ENCODE measurements around the gene C10orf90. TPM values are rescaled to one million over a fixed set of nuclear protein-coding genes. Genes with fewer than 3 reads are reported as not detected.

The C10orf90 gene
- total and polyA plus RNA-seq, 2 donors (not counting 3 experiments of a cell fraction or from before 2014, with no cell fraction given), result not detected

- no peak overlapping the region for H3K9ac ChIP-seq (replicated peaks; ENCODE audit: extremely low read depth, insufficient read depth, low read length)
- no peaks in the 10 kb centered on the region for H3K79me2 ChIP-seq (ENCODE audit: control insufficient read depth, insufficient read depth, low read length)
- no peak overlapping the region for H3K4me2 ChIP-seq (ENCODE audit: insufficient read depth, low read length)
- no peak overlapping the region for H2AFZ ChIP-seq (ENCODE audit: low read depth, low read length)
- H3K36me3 ChIP-seq (ENCODE audit: control insufficient read depth in 2 of 2, extremely low read depth in 1 of 2, insufficient read depth in 2 of 2, low read length in 2 of 2), result no peaks in the 10 kb centered on the region
- TF ChIP-seq FOS (IDR thresholded peaks at IDR 0.05; ENCODE audit: borderline replicate concordance, insufficient read depth, low read length) (no peak), JUN (IDR thresholded peaks at IDR 0.05; ENCODE audit: borderline replicate concordance, insufficient read depth, insufficient read length, low read depth) (no peak), MYC (IDR thresholded peaks at IDR 0.05; ENCODE audit: low read depth, low read length) (no peak), POLR2AphosphoS5 (IDR thresholded peaks at IDR 0.05; ENCODE audit: insufficient read depth, low read depth, low read length) (no peak), CTCF (IDR thresholded peaks at IDR 0.05; ENCODE audit: extremely low read depth in 1 of 2, insufficient read depth in 1 of 2, low read depth in 1 of 2, low read length in 2 of 2) (no peak), GATA2 (IDR thresholded peaks at IDR 0.05; ENCODE audit: insufficient read depth, insufficient read length, low read depth, low read length) (no peak), EZH2 (IDR thresholded peaks at IDR 0.05; ENCODE audit: borderline replicate concordance, low read depth, low read length, severe bottlenecking) (no peak), POLR2A (IDR thresholded peaks at IDR 0.05; ENCODE audit: low read depth, low read length) (no peak)
- H4K20me1 ChIP-seq (replicated peaks; ENCODE audit: control insufficient read depth, extremely low read depth, insufficient read depth, low read length), result no peaks in the 10 kb centered on the region
- H3K9me3 ChIP-seq (replicated peaks; ENCODE audit: control insufficient read depth, insufficient read depth, low read length), result no peaks in the 10 kb centered on the region
- ChIA-PET POLR2A (no interaction called here), CTCF (no interaction called here)
- no peak overlapping the region for H3K4me3 ChIP-seq (replicated peaks in 1 of 3; ENCODE audit: insufficient read depth in 1 of 3, low read depth in 1 of 3, low read length in 3 of 3)
- no peaks in the 10 kb centered on the region for H3K9me1 ChIP-seq (replicated peaks; ENCODE audit: control insufficient read depth, extremely low read depth, insufficient read depth, low read length)
- H3K27me3 ChIP-seq (ENCODE audit: control insufficient read depth in 2 of 2, insufficient read depth in 2 of 2, low read length in 2 of 2), result no peaks in the 10 kb centered on the region
- no TSS peak for BruUV-seq (replicated peaks)
- H3K27ac ChIP-seq (ENCODE audit: insufficient read depth, low read depth, low read length), result no peak overlapping the region
- dilution Hi-C loops (cut with MboI; ENCODE audit: extremely low pct_ligation_motif_present, low sequenced_read_pairs), result no loop called here
- H3K4me1 ChIP-seq (ENCODE audit: control insufficient read depth, extremely low read depth, insufficient read depth, low read length), result no peaks in the 10 kb centered on the region
- FAIRE-seq (no peak), DNase-seq (ENCODE audit: low read depth, low spot score) (no peak)
- intact Hi-C loops (cut with micrococcal nuclease), result no loop called here
Measured at GRCh38 chr10:126588024-126588423, 82.5 kb downstream of the C10orf90 start.
